SK-N-SH (cell line): ENCODE data around the gene SLC23A3. TPM values are rescaled to one million over a fixed set of nuclear protein-coding genes. Genes with fewer than 3 reads are reported as not detected.

ENCODE experiments used
- CTCF ChIA-PET: fragments of 300-600, 350-600 bp; formaldehyde crosslinking; extraction: SDS; loops from one replicate; lab custom pipeline; 2021; lab: Yijun Ruan, JAX
- POLR2A ChIA-PET: fragments of 350-600 bp; sonication (Branson Sonifier 250); formaldehyde crosslinking; extraction: SDS; loops from one replicate; lab custom pipeline; 2020; ENCODE audit warnings: antibody characterized with exemption, inconsistent platforms; lab: Yijun Ruan, JAX
- DNase-seq: peaks from one replicate; pipeline ENCODE4 v3.0.0; 2012
- H2AFZ ChIP-seq: fragments of 200-600 bp; sonication (generic); 2 replicates; pipeline ENCODE4 v1.8.1; 2016; ENCODE audit warnings: antibody characterized with exemption, mild to moderate bottlenecking, low read depth
- H3F3A ChIP-seq: fragments of 200-600 bp; sonication (generic); replicated peaks from 2 replicates; pipeline ENCODE3; 2016; ENCODE audit warnings: antibody characterized with exemption, mild to moderate bottlenecking; ENCODE audit not compliant: insufficient read depth
- H3K27ac ChIP-seq, 2 experiments: fragments of 200-500 bp in 1 of 2; fragments of 200-600 bp in 1 of 2; sonication (Bioruptor generic) in 1 of 2; sonication (generic), shearing (Covaris generic) in 1 of 2; 2 replicates each; pipeline versions ENCODE4 v1.5.1 to v1.6.1; 2014 to 2016; ENCODE audit warnings: low read depth in 2 of 2, inconsistent platforms in 1 of 2, low read length in 1 of 2, mild to moderate bottlenecking in 1 of 2, mixed read lengths in 1 of 2
- H3K27me3 ChIP-seq: fragments of 200-600 bp; sonication (generic), shearing (Covaris generic); 2 replicates; pipeline ENCODE4 v1.6.1; 2016; ENCODE audit warnings: mixed run types; ENCODE audit not compliant: insufficient read depth
- H3K36me3 ChIP-seq, 2 experiments: fragments of 200-500 bp in 1 of 2; fragments of 200-600 bp in 1 of 2; sonication (Bioruptor generic) in 1 of 2; sonication (generic) in 1 of 2; replicated peaks in 1 of 2; 2 replicates each; pipeline versions ENCODE3 to v1.5.1; 2014 to 2016; ENCODE audit warnings: low read length in 1 of 2, mild to moderate bottlenecking in 1 of 2; ENCODE audit not compliant: insufficient read depth in 2 of 2, control insufficient read depth in 1 of 2
- H3K4me1 ChIP-seq, 2 experiments: fragments of 200-500 bp in 1 of 2; fragments of 200-600 bp in 1 of 2; sonication (Bioruptor generic) in 1 of 2; sonication (generic), shearing (Covaris generic) in 1 of 2; 2 replicates each; pipeline versions ENCODE4 v1.5.1 to v1.6.1; 2014 to 2016; ENCODE audit warnings: low read depth in 1 of 2, low read length in 1 of 2, mixed run types in 1 of 2; ENCODE audit not compliant: insufficient read depth in 2 of 2, control insufficient read depth in 1 of 2
- H3K4me2 ChIP-seq: fragments of 200-600 bp; sonication (generic), shearing (Covaris generic); 2 replicates; pipeline ENCODE4 v1.6.1; 2017; ENCODE audit warnings: mixed run types
- H3K4me3 ChIP-seq, 2 experiments: fragments of 200-500 bp in 1 of 2; fragments of 200-600 bp in 1 of 2; sonication (Bioruptor generic) in 1 of 2; sonication (generic), shearing (Covaris generic) in 1 of 2; 2 replicates each; pipeline versions ENCODE4 v1.5.1 to v1.8.1; 2014 to 2016; ENCODE audit warnings: low read depth in 2 of 2, inconsistent platforms in 1 of 2, low read length in 1 of 2, mild to moderate bottlenecking in 1 of 2, mixed read lengths in 1 of 2, moderate library complexity in 1 of 2
- H3K79me2 ChIP-seq: fragments of 200-600 bp; sonication (generic); 2 replicates; pipeline ENCODE4 v1.8.1; 2017; ENCODE audit warnings: mild to moderate bottlenecking; ENCODE audit not compliant: insufficient read depth
- H3K9ac ChIP-seq: fragments of 200-600 bp; sonication (generic); 2 replicates; pipeline ENCODE4 v1.6.1; 2017; ENCODE audit warnings: mixed run types
- H3K9me2 ChIP-seq: fragments of 200-600 bp; sonication (generic); 2 replicates; pipeline ENCODE4 v1.6.1; 2017; ENCODE audit warnings: mixed run types
- H3K9me3 ChIP-seq: fragments of 200-600 bp; sonication (generic); 2 replicates; pipeline ENCODE4 v1.6.1; 2017; ENCODE audit warnings: mixed run types, mild to moderate bottlenecking, moderate library complexity
- H4K20me1 ChIP-seq: fragments of 200-600 bp; sonication (generic); 2 replicates; pipeline ENCODE4 v1.6.1; 2017; ENCODE audit warnings: mild to moderate bottlenecking, mixed run types; ENCODE audit not compliant: insufficient read depth
- FOSL2 ChIP-seq: IDR thresholded peaks from 2 replicates; pipeline ENCODE4 v1.4.0; 2012; ENCODE audit warnings: low read depth, mild to moderate bottlenecking, moderate library complexity, borderline replicate concordance
- FOXM1 ChIP-seq: IDR thresholded peaks from 2 replicates; pipeline ENCODE4 v1.4.0; 2012; ENCODE audit warnings: low read depth, mild to moderate bottlenecking
- RFX5 ChIP-seq: IDR thresholded peaks from 2 replicates; pipeline ENCODE4 v1.6.1; 2012; ENCODE audit warnings: mild to moderate bottlenecking, improper control_type of control experiment, low read length
- SIN3A ChIP-seq: IDR thresholded peaks from 2 replicates; pipeline ENCODE4 v1.6.1; 2012; ENCODE audit warnings: low read depth, mild to moderate bottlenecking, low read length, moderate library complexity, borderline replicate concordance
- SMC3 ChIP-seq: IDR thresholded peaks from 2 replicates; pipeline ENCODE4 v1.6.1; 2012; ENCODE audit warnings: low read depth, low read length, improper control_type of control experiment
- TCF12 ChIP-seq: IDR thresholded peaks from 2 replicates; pipeline ENCODE4 v1.4.0; 2012
- TEAD4 ChIP-seq: IDR thresholded peaks from 2 replicates; pipeline ENCODE4 v1.4.0; 2012; ENCODE audit warnings: mild to moderate bottlenecking, borderline replicate concordance; ENCODE audit not compliant: insufficient read depth
- USF2 ChIP-seq: fragments of 150-350 bp; IDR thresholded peaks from 2 replicates; pipeline ENCODE4 v1.6.1; 2017; ENCODE audit warnings: antibody characterized with exemption, low read length, low read depth, borderline replicate concordance
- WGBS: methylation state at CpG from one replicate; pipeline ENCODE4 v1.1.6; 2017; ENCODE audit warnings: low lambda C conversion rate; 5-methylcytosine and 5-hydroxymethylcytosine counted together
- polyA plus RNA-seq, 3 experiments: library from polyadenylated mRNA; depleted of rRNA; stranded (reverse); fragments of >200 nt; gene quantifications; 2 replicates each; pipeline ENCODE4 v1.2.3, GENCODE V29; 2012

SLC23A3 gene
- polyA plus RNA-seq, 1 of the 3 experiments (the other 2 are of a cell fraction) = 2.1 TPM

- no peak for TF ChIP-seq USF2
- no peak for TF ChIP-seq FOXM1
- no peak for TF ChIP-seq SIN3A
These were observed 1.4 kb upstream of the SLC23A3 start (continued) for GRCh38 chr2:219171231-219171651.

- Histone ChIP-seq H3F3A (peaks cover 7% of the 10 kb centered on the region), H3K4me3 (no peak overlapping the region), H3K4me2 (no peak overlapping the region), H3K9ac (no peak overlapping the region), H2AFZ (no peak overlapping the region), H3K9me3 (no peaks in the 10 kb centered on the region), H3K27me3 (no peaks in the 10 kb centered on the region), H3K36me3 (peaks cover 3 to 23% of the 10 kb centered on the region in 2 experiments), H3K27ac (no peak overlapping the region), H4K20me1 (no peaks in the 10 kb centered on the region), H3K79me2 (no peaks in the 10 kb centered on the region)
- DNase-seq = no peak
- ChIA-PET CTCF (interaction anchor here (8.7 kb wide), 1 partner anchor 124 kb away, joined by 87 read pairs; no protein-coding TSS in a partner anchor), POLR2A (no interaction called here)
- TF ChIP-seq TCF12 = no peak
- TF ChIP-seq, all 33 proteins: peak for 0
- Histone ChIP-seq H3K4me1 (no peaks in the 10 kb centered on the region; a peak in 1 of 4 replicates), H3K9me2 (no peaks in the 10 kb centered on the region)
These were observed 897 bp downstream of the SLC23A3 start for GRCh38 chr2:219168932-219169331.

DNA sequence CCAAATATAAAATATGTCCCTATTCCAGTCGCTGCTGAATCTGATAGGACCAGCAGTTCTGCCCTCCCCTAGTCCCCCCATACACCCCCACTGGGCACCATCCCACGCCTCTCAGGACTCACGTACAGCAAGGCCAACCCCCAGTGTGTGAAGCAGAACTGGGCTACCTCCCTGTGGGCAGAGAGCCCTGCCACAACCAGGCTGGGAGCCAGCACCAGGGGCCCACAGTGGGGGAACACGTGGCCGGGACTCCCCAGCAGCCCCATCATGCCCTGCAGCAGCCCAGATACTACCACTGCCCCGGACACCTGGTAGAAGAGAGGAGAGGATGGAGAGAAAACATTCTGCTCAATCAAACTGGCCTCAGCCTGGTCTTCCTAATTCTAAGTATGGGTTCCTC, 1.3 kb downstream of the SLC23A3 start:
- Histone ChIP-seq H3K9me3 (no peaks in the 10 kb centered on the region), H2AFZ (no peak overlapping the region), H3K36me3 (peaks cover 0 to 19% of the 10 kb centered on the region in 2 experiments), H3K4me1 (no peaks in the 10 kb centered on the region; a peak in 1 of 4 replicates), H4K20me1 (no peaks in the 10 kb centered on the region), H3F3A (peaks cover 7% of the 10 kb centered on the region), H3K79me2 (no peaks in the 10 kb centered on the region), H3K4me3 (no peak overlapping the region), H3K9me2 (no peaks in the 10 kb centered on the region), H3K9ac (no peak overlapping the region), H3K27me3 (no peaks in the 10 kb centered on the region), H3K4me2 (no peak overlapping the region), H3K27ac (no peak overlapping the region)
- ChIA-PET CTCF (no interaction called here), POLR2A (no interaction called here)
- no peak for DNase-seq
- 86% methylated on average over 1 of the region's 6 CpGs for WGBS
- TF ChIP-seq TEAD4 (no peak), FOSL2 (no peak), SMC3 (no peak)

GRCh38 chr2:219167997-219168396, 1.8 kb downstream of the SLC23A3 start:
- H3K9me3 ChIP-seq = no peaks in the 10 kb centered on the region
- H3K36me3 ChIP-seq = peaks cover 0 to 14% of the 10 kb centered on the region in 2 experiments
- H3K4me1 ChIP-seq = no peaks in the 10 kb centered on the region; a peak in 1 of 4 replicates
- no peak overlapping the region for H3K9ac ChIP-seq
- H2AFZ ChIP-seq = no peak overlapping the region
- peaks cover 7% of the 10 kb centered on the region for H3F3A ChIP-seq
- TF ChIP-seq USF2 = no peak
- TF ChIP-seq RFX5 = no peak
- no peak overlapping the region for H3K27ac ChIP-seq
- ChIA-PET POLR2A (no interaction called here), CTCF (no interaction called here)
- 80% methylated on average over 5 of the region's 5 CpGs for WGBS
- H4K20me1 ChIP-seq = no peaks in the 10 kb centered on the region
- H3K4me3 ChIP-seq = no peak overlapping the region
- no peaks in the 10 kb centered on the region for H3K27me3 ChIP-seq
- DNase-seq = no peak
- H3K4me2 ChIP-seq = no peak overlapping the region
- H3K9me2 ChIP-seq = no peaks in the 10 kb centered on the region
- H3K79me2 ChIP-seq = no peaks in the 10 kb centered on the region
